ENCODE results near the gene ROR1. TPM values are rescaled to one million over a fixed set of nuclear protein-coding genes. Genes with fewer than 3 reads are reported as not detected.

The ROR1 gene
- total and polyA plus RNA-seq, 7 donors, result 0.13 to 2.8 (median 1.2) TPM

- Histone ChIP-seq H3K9me3 (no peaks in the 10 kb centered on the region), H3K27ac (no peak overlapping the region), H3K4me3 (no peak overlapping the region), H3K36me3 (ENCODE audit: insufficient read depth in 1 of 2, low read depth in 1 of 2) (no peaks in the 10 kb centered on the region), H3K27me3 (ENCODE audit: insufficient read depth in 3 of 3, low read length in 2 of 3) (no peaks in the 10 kb centered on the region), H3K4me1 (peaks cover 14% of the 10 kb centered on the region)
- WGBS, 3 donors, result 86 to 92% (median 91%) methylated on average over 4 of the region's 4 CpGs
- DNase-seq, result no peak
- TF ChIP-seq CTCF (IDR thresholded peaks at IDR 0.05), result no peak
- intact Hi-C loops (cut with DNase I), result no loop called here
- ATAC-seq, result no peak
Measured at GRCh38 chr1:64059556-64059955, 285.7 kb downstream of the ROR1 start.

DNA sequence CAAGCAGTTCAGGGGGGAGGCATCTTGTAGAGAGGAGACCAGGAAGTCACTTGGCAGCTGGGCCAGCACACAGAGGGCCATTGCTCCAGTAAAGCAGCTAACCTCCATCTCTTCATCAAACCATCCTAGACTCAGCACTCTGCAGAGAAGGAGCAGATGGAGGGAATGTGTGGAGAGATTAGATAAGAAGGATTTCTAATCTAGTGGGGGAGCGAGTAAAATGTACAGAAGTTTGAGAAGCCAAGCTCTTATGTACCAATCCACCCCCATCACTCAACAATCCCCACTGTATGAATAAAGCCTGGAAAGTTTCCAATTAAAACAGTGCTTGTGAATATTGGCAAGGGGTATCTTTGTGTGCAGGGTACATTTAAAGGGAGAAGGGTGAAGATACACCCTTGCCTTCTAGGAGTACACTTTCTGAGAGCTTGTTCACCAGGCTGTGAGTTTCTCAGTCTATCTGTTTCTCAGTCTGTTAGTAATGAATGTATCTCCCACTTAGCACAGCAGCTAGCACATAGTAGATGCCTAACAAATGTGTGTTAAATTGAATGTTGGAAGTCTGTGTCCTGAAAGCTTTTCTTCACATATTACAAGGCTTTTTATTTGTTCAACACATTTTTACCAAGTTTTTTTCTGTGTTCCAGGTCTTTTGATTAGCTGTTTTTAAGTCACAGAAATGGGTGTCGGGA lies 286.9 kb downstream of the ROR1 start:
- Histone ChIP-seq H3K9me3 (no peaks in the 10 kb centered on the region), H3K27me3 (ENCODE audit: insufficient read depth in 3 of 3, low read length in 2 of 3) (no peaks in the 10 kb centered on the region), H3K4me3 (no peak overlapping the region), H3K4me1 (peaks cover 4% of the 10 kb centered on the region), H3K27ac (no peak overlapping the region), H3K36me3 (ENCODE audit: insufficient read depth in 1 of 2, low read depth in 1 of 2) (no peaks in the 10 kb centered on the region)
- no peak for TF ChIP-seq CTCF (IDR thresholded peaks at IDR 0.05)
- ATAC-seq, result no peak
- 94 to 98% (median 94%) methylated on average over 2 of the region's 2 CpGs for WGBS, 3 donors
- DNase-seq, result no peak
- intact Hi-C loops (cut with DNase I), result no loop called here

- DNase-seq (no peak), ATAC-seq (no peak)
- intact Hi-C loops (cut with DNase I), result no loop called here
- no peaks in the 10 kb centered on the region for H3K9me3 ChIP-seq
- 94 to 98% (median 96%) methylated on average over 2 of the region's 2 CpGs for WGBS, 3 donors
- H3K36me3 ChIP-seq (ENCODE audit: insufficient read depth in 1 of 2, low read depth in 1 of 2), result no peaks in the 10 kb centered on the region
- no peaks in the 10 kb centered on the region for H3K4me1 ChIP-seq
- H3K27ac ChIP-seq, result no peak overlapping the region
- H3K27me3 ChIP-seq (ENCODE audit: insufficient read depth in 3 of 3, low read length in 2 of 3), result no peaks in the 10 kb centered on the region
- H3K4me3 ChIP-seq, result no peak overlapping the region
- no peak for TF ChIP-seq CTCF (IDR thresholded peaks at IDR 0.05)
Measured at GRCh38 chr1:64061430-64062104, 287.8 kb downstream of the ROR1 start.

GRCh38 chr1:64062529-64062928 lies 288.7 kb downstream of the ROR1 start:
- H3K27me3 ChIP-seq (ENCODE audit: insufficient read depth in 3 of 3, low read length in 2 of 3), result no peaks in the 10 kb centered on the region
- DNase-seq (no peak), ATAC-seq (no peak)
- no peaks in the 10 kb centered on the region for H3K36me3 ChIP-seq (ENCODE audit: insufficient read depth in 1 of 2, low read depth in 1 of 2)
- TF ChIP-seq CTCF (IDR thresholded peaks at IDR 0.05), result no peak
- intact Hi-C loops (cut with DNase I), result no loop called here
- no peak overlapping the region for H3K4me3 ChIP-seq
- WGBS, 3 donors, result 87 to 93% (median 93%) methylated on average over 6 of the region's 6 CpGs
- H3K27ac ChIP-seq, result no peak overlapping the region
- H3K9me3 ChIP-seq, result no peaks in the 10 kb centered on the region
- no peaks in the 10 kb centered on the region for H3K4me1 ChIP-seq
